ENCODE results near the gene TTLL12. TPM values are rescaled to one million over a fixed set of nuclear protein-coding genes. Genes with fewer than 3 reads are reported as not detected.

TTLL12 gene
- polyA plus RNA-seq, 1 experiment = 12.6 TPM

DNA sequence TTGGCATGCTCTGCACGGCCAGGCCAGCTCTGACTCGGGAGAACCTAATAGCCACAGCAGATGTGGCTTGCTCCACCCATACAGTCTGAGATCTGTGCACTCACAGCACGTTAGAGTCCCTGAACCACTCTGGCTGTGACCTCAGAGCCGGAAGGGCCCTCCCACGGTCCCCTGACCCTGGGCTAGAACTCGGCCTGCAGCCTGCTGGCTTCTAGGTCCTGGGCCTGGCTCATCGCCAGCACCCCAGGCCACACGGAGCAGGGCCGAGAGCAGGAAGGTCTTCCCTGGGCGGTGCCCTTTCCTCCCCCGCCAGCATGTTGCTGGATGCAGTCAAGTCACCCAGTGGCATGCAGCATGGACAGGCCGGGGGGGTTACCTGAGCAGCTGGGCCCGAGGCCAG, 35.3 kb upstream of the TTLL12 start:
- ChIA-PET CTCF (interaction anchor here (1.1 to 1.2 kb wide), 2 partner anchors 10 to 1460 kb away, joined by 3 to 4 read pairs; no protein-coding TSS in a partner anchor), POLR2A (interaction anchor here (0.7 kb wide), 1 partner anchor 24 kb away, joined by 3 read pairs; no protein-coding TSS in a partner anchor)
- Histone ChIP-seq H3K27me3 (ENCODE audit: control insufficient read depth, insufficient read depth, low read length) (peaks cover 4% of the 10 kb centered on the region), H3K4me3 (ENCODE audit: low read depth, low read length) (no peak overlapping the region), H3K36me3 (ENCODE audit: control insufficient read depth, insufficient read depth, low read length) (no peaks in the 10 kb centered on the region)
- no peak for TF ChIP-seq CTCF (IDR thresholded peaks at IDR 0.05; ENCODE audit: insufficient read depth, low read depth, low read length)
- DNase-seq (ENCODE audit: low read depth) = no peak

GRCh38 chr22:43220625-43221380, 33.9 kb upstream of the TTLL12 start:
- H3K4me3 ChIP-seq (ENCODE audit: low read depth, low read length) = no peak overlapping the region
- no peaks in the 10 kb centered on the region for H3K36me3 ChIP-seq (ENCODE audit: control insufficient read depth, insufficient read depth, low read length)
- 0 out of 2 replicates have a peak, but pooled peaks cover 2% of the 10 kb centered on the region for H3K27me3 ChIP-seq (ENCODE audit: control insufficient read depth, insufficient read depth, low read length)
- CTCF ChIA-PET = no interaction called here
- DNase-seq (ENCODE audit: low read depth) = no peak
- POLR2A ChIA-PET = no interaction called here
- TF ChIP-seq CTCF (IDR thresholded peaks at IDR 0.05; ENCODE audit: insufficient read depth, low read depth, low read length) = no peak

DNA sequence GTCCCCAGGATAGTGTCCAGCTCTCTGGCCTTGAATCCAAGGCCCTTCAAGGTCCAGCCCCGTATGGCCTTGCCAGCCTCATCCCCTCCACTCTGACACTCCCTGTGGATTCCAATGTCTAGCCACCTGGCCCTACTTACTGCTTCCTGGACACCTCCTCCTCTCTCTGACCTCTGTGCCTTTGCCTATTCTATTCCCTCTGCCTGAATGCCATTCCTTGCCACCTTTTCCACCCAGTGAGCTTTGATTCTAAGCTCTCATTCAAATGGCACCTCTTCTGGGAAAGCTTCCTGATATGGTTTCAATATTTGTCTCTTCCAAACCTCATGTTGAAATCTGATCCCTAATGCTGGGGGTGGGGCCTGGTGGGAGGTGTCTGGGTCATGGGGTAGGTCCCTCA, 31.9 kb upstream of the TTLL12 start:
- H3K27me3 ChIP-seq (ENCODE audit: control insufficient read depth, insufficient read depth, low read length) = 0 out of 2 replicates have a peak, but pooled peaks cover 2% of the 10 kb centered on the region
- TF ChIP-seq CTCF (IDR thresholded peaks at IDR 0.05; ENCODE audit: insufficient read depth, low read depth, low read length) = no peak
- POLR2A ChIA-PET = no interaction called here
- DNase-seq (ENCODE audit: low read depth) = no peak
- H3K36me3 ChIP-seq (ENCODE audit: control insufficient read depth, insufficient read depth, low read length) = no peaks in the 10 kb centered on the region
- H3K4me3 ChIP-seq (ENCODE audit: low read depth, low read length) = no peak overlapping the region
- CTCF ChIA-PET = interaction anchor here (1.2 kb wide), 1 partner anchor 32 kb away, joined by 5 read pairs; the partner anchor contains the start of gene TTLL12

DNA sequence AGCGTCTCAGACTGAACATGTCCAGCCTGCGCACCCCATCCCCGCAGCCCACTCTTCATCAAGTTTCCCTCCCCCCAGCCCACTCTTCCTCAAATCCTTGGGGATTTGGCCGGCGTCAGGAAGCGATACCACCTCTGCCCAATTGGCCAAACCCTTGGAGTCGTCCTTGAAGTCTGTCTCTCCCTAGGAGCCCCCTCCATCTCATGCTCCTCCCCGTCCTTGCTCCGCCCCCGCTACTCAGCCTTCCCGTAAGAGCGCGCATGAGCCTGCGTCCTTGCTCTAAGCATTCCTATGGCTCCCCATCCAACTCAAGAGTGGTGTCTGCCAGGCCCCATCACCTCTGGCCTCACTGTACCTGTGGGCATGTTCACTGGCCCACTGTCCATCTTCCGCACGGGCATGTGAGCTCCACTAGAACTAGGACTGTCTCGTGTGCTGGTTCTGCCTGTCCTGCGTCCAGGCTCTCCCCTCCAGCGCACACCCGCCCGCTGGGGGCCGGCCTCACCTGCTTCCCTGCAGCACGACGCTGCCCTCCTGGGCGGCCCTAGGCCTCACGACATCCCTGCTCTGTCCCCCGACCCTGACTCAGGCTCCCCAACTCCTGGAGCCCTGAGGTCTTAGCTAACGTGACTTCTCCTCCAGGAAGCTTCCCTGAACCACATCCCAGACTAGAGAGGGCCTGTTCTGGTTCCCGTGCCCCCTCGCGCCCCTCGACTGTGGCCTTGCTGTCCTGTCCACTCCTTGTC, 30.5 kb upstream of the TTLL12 start:
- Histone ChIP-seq H3K4me3 (ENCODE audit: low read depth, low read length) (no peak overlapping the region), H3K36me3 (ENCODE audit: control insufficient read depth, insufficient read depth, low read length) (no peaks in the 10 kb centered on the region), H3K27me3 (ENCODE audit: control insufficient read depth, insufficient read depth, low read length) (0 out of 2 replicates have a peak, but pooled peaks cover 2% of the 10 kb centered on the region)
- ChIA-PET CTCF (interaction anchor here (2.8 kb wide), 1 partner anchor 10 kb away, joined by 12 read pairs; no protein-coding TSS in a partner anchor), POLR2A (no interaction called here)
- DNase-seq (ENCODE audit: low read depth) = no peak
- TF ChIP-seq CTCF (IDR thresholded peaks at IDR 0.05; ENCODE audit: insufficient read depth, low read depth, low read length) = no peak

GRCh38 chr22:43216738-43217137, 29.8 kb upstream of the TTLL12 start:
- ChIA-PET POLR2A (no interaction called here), CTCF (interaction anchor here (1.9 to 2.8 kb wide), 2 partner anchors 8 to 11 kb away, joined by 6 to 12 read pairs; no protein-coding TSS in a partner anchor)
- no peak for TF ChIP-seq CTCF (IDR thresholded peaks at IDR 0.05; ENCODE audit: insufficient read depth, low read depth, low read length)
- Histone ChIP-seq H3K4me3 (ENCODE audit: low read depth, low read length) (no peak overlapping the region), H3K27me3 (ENCODE audit: control insufficient read depth, insufficient read depth, low read length) (0 out of 2 replicates have a peak, but pooled peaks cover 2% of the 10 kb centered on the region), H3K36me3 (ENCODE audit: control insufficient read depth, insufficient read depth, low read length) (no peaks in the 10 kb centered on the region)
- no peak for DNase-seq (ENCODE audit: low read depth)
